Muscle of back (tissue), 11 donors: ENCODE results near the gene SNRNP48. TPM values are rescaled to one million over a fixed set of nuclear protein-coding genes. Genes with fewer than 3 reads are reported as not detected.

Source experiments
- DNase-seq, 3 donors: peaks; one replicate each; pipeline versions ENCODE4 v3.0.0 to v3.0.0-alpha.2; 2013
- polyA plus RNA-seq, 10 donors: library from polyadenylated mRNA; unstranded; fragments of 120-200 nt; gene quantifications; one replicate each; pipeline ENCODE4 v1.2.1, GENCODE V29; 2013; ENCODE audit not compliant: insufficient read length in 10 of 10

The SNRNP48 gene
- polyA plus RNA-seq, 10 donors: 8.9 to 19.6 (median 13.6) TPM

- DNase-seq: peak in 1 of 3 donors; percentile 43
Measured at GRCh38 chr6:7640607-7641577, 50.9 kb downstream of the SNRNP48 start.

GRCh38 chr6:7642791-7643190 is 52.8 kb downstream of the SNRNP48 start:
- DNase-seq: no peak

- no peak for DNase-seq
Measured at GRCh38 chr6:7644417-7644816, 54.4 kb downstream of the SNRNP48 start.

GRCh38 chr6:7646394-7646793 is 56.4 kb downstream of the SNRNP48 start:
- no peak for DNase-seq

DNA sequence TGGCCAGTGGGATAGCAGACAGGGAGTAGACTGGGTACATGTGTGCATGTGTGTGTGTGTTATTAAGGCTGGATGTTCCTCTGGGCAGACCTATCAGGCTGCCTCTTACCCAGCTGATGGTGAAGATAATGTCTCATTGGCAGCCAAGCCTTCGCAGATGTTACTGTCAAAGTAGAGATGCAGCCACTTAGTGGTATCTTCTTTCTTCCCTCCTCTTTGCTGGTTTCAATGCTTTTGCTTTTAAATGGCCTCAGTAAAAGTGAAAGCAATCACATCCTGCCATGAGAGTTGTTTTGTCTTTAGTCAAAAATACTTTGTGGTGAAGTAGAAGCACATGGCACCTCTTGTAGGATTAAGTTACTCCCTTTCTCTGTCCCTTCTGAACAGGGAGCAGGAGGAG is 57.5 kb downstream of the SNRNP48 start:
- no peak for DNase-seq

- no peak for DNase-seq
Measured at GRCh38 chr6:7649037-7649810, 59.2 kb downstream of the SNRNP48 start.

GRCh38 chr6:7650878-7651277 is 60.9 kb downstream of the SNRNP48 start:
- peak in 1 of 3 donors; percentile 22 for DNase-seq

- DNase-seq: no peak
Measured at GRCh38 chr6:7652957-7653356, 63.0 kb downstream of the SNRNP48 start.

GRCh38 chr6:7656355-7656754 is 66.4 kb downstream of the SNRNP48 start:
- no peak for DNase-seq

- DNase-seq: no peak
Measured at GRCh38 chr6:7658543-7658942, 68.5 kb downstream of the SNRNP48 start.

- no peak for DNase-seq
Measured at GRCh38 chr6:7661364-7661763, 71.4 kb downstream of the SNRNP48 start.

Other genes with a start within 250 kb of the SNRNP48 start
- under 1 TPM in 4 of 10 donors, not detected in 6; 0.12 to 0.20 (median 0.13) TPM for gene CAGE1, start 200.5 kb upstream of the SNRNP48 start, polyA plus RNA-seq
- 10 to 100 TPM; 21.2 to 28.7 (median 25.8) TPM for gene RIOK1, start 200.4 kb upstream of the SNRNP48 start, polyA plus RNA-seq
- 10 to 100 TPM in 2 of 10 donors, 1 to 10 TPM in 8; 1.8 to 89.6 (median 3.3) TPM for gene DSP, start 48.5 kb upstream of the SNRNP48 start, polyA plus RNA-seq
- 1 to 10 TPM in 9 of 10 donors, under 1 TPM in 1; 0.87 to 2.6 (median 1.5) TPM for gene BMP6, start 135.9 kb downstream of the SNRNP48 start, polyA plus RNA-seq